Uterus (tissue), 2 donors: Measurements from ENCODE around the gene IPO4.

Source experiments
- CTCF ChIP-seq, 4 experiments: fragments of 200-600 bp in 2 of 4; fragments of 450-650 bp in 2 of 4; sonication (generic) in 2 of 4; IDR thresholded peaks; one replicate each; pipeline ENCODE4 v1.5.1; 2016 to 2019; ENCODE audit warnings: antibody characterized with exemption in 4 of 4, mild to moderate bottlenecking in 2 of 4, moderate library complexity in 1 of 4
- POLR2A ChIP-seq, 2 donors: fragments of 450-650 bp; IDR thresholded peaks; one replicate each; pipeline ENCODE4 v1.6.1; 2016; ENCODE audit warnings: antibody characterized with exemption in 2 of 2, mild to moderate bottlenecking in 1 of 2, moderate library complexity in 1 of 2

DNA sequence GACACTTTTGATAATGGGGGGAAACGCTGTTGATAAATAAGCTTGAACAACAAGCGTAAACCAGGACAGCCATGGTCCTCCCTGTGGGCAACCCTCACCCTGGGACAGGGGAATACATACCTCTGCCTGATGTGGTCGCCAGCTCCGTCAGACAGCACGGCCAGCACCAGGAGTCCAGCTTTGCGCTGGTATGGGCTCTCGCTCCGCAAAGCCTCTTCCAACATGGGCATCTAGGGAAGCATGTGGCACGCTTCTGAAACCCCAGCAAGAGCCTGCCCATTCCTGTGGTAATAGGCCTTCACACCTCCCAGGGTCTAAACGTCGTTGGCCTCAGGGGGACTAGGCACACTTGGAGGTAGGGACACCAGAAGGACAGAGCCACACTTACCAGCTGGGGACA is 2.9 kb downstream of the IPO4 start:
- no peak for TF ChIP-seq CTCF (IDR thresholded peaks at IDR 0.05)
- TF ChIP-seq POLR2A (IDR thresholded peaks at IDR 0.05): no peak
